GM12891 (cell line): ENCODE data around the gene HKDC1.

Experiments
- PAX5 ChIP-seq: IDR thresholded peaks from 2 replicates; pipeline ENCODE4 v1.6.1; 2011; ENCODE audit warnings: low read length, moderate library complexity, mild to moderate bottlenecking; ENCODE audit not compliant: insufficient read depth, severe bottlenecking
- POLR2A ChIP-seq: IDR thresholded peaks from 2 replicates; pipeline ENCODE4 v1.6.1; 2011; ENCODE audit warnings: low read depth, low read length, control low read depth
- POLR2AphosphoS5 ChIP-seq: IDR thresholded peaks from 2 replicates; pipeline ENCODE4 v1.6.1; 2011; ENCODE audit warnings: low read depth, low read length, control low read depth
- SPI1 ChIP-seq: IDR thresholded peaks from 2 replicates; pipeline ENCODE4 v1.6.1; 2011; ENCODE audit warnings: low read depth, low read length, control low read depth
- TAF1 ChIP-seq: IDR thresholded peaks from 2 replicates; pipeline ENCODE4 v1.6.1; 2011; ENCODE audit warnings: low read depth, low read length, control low read depth

DNA sequence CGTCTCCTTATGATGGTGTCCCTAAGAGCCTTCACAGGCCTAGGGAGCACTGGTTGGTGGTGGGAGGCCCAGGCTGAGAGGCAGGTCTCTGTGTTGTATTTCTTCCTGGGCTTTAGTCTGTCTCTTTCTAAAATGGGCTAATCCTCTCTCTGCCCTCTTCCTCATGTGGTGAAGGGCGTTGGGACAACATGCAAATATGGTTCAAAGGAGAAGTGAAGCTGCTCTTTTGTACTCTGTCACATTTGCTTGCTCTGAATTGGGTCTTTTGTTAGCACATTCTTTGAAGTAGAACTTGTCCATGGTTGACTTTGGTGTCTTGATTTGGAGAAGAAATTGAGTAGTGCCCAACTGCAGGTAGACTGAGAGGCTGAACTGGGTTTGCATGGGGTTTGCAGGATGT, 59.0 kb downstream of the HKDC1 start:
- TF ChIP-seq POLR2AphosphoS5 (no peak), TAF1 (no peak), POLR2A (no peak), SPI1 (0 out of 2 replicates have a peak, but pooled peaks have one; percentile 13), PAX5 (no peak)
